Measurements from ENCODE around the gene SLK.

SLK gene

DNA sequence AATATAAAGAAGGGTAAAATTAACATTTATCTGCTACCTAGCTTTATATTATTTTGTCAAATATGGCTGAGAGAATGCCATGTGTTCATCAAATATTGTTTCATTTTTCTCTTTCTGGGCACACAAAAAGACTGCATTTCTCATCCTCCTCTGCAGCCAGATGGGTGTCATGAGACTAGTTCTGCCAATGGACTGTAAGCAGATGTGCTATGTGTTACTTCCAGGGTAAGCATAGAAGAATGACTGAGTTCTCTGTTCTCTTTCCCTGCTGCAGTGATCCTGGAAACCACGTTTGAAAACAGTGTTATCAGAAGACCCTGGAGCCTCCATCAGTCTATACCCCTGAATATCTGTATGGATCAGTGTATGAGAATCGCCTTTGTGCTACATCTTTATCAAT lies 24.1 kb upstream of the SLK start:
- DNase-seq (ENCODE audit: low spot score), result no peak

DNA sequence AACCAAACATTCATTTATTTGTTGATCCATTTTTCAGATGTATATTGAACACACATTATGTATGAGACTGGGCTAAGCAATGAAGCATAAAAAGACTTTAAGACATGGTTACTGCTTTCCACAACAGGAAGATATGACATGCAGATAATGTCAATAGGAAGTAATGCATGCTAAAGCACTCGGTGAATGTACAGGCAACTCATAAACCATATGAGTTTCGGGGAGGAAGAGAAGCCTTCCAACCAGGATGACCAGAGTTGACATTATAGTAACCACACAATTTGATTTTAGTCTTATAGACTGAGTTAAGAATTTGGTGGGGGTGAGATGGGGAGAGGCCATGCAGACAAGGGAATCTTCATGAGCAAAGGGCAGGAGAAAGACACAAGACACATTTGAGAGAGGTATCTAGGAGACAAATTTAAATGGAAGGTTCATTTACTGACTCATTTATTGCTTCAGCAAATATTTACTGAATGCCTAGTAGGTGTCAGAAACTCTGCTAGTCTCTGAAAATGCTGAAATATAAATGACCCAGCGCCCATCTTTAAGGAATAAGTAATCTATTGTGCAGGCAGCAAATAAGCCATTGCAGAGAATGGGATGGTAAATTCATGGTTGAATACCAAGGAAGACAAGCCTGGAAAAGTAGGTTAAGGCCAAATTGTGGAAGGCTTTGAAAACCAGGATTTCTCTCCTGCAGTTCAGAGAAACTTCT lies 19.0 kb upstream of the SLK start:
- no peak for DNase-seq (ENCODE audit: low spot score)

DNA sequence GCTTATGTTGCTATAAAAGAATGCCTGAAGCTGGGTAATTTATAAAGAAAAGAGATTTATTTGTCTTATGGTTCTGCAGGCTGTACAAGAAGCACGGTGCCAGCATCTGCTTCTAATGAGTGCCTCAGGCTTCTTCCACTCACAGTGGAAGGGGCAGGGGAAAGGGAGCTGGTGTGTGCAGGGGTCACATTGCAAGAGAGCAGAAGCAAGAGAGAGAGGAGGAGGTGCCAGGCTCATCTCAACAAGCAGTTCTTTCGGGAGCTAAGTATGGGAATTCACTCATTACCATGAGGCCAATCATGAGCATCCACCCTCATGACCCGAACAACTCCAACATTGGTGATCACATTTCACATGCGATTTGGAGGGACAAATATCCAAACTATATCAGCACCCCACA lies 17.2 kb upstream of the SLK start:
- no peak for DNase-seq (ENCODE audit: low spot score)

DNA sequence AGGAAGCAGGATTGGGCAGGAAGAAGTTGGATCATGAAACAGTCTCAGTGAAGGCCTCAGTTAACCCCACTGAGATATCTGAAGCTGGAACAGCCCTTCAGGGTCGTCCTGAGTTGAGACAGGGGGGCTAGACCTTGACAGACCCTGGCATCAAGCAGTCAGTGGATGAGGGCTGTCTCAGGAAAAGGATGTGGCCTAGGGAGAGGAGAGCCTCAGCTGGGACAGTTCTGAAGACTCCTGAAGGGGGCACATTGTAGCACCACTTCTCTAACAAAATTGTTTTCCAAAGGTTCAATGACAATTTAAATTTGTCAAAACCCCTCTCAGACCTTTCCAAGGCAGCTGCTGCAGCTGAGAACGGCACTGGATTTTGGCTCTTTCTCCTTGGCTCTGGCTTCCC lies 15.8 kb upstream of the SLK start:
- DNase-seq (ENCODE audit: low spot score), result no peak

DNA sequence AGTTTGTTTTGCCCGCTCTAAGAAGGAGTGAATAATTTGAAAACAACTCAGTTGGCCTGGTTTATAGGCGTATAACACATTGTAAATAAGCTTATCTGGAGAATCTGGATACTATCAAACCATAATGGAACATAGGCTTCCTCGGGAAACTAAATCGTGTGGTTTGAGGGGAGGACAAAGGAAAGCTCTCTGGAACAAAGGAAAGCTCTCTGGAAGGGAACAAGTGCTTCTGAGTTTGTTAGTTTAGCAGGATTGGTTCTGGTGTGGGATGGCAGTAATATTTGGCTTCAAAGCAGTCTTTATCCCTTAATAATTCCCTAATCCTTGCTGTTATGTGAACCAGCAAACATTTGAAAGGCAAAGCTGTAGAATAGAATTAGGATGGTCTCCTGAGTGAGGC lies 15.0 kb upstream of the SLK start:
- DNase-seq (ENCODE audit: low spot score), result no peak

DNA sequence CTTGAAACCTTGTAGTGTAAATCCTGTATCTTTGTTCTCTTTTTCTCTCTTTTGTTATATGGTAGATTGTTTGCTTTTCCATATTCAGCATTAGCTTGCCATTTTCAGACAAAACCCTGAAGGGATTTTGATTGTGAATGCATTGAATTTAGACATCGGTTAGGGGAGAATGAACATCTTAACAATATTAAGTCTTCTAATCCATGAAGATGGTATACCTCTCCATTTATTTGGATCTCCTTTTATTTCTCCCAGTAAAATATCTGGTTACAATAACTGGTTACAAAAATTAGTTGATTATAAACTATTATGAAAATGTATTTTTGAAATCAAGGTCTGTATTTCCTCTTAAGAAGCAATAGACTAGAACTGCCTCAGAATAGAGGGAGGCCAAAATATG lies 12.4 kb upstream of the SLK start:
- no peak for DNase-seq (ENCODE audit: low spot score)

DNA sequence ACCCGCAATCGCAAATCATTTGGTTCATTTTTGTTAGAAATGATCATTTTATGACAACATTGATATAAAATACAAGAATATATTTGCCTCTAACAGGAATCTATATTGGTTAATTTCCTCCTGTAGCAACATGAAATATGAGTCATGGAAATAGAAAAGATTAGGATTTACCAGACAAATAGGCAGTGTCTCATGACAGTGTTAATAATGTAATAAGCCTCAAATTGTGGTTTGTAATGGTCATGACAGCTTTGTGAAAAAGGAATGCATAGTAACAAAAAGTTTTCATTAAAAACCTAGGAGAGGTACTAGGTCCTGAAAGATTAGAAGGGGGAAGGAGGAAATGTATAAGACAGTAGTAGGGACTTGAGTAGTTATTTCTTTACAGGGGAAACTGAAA lies 7.9 kb upstream of the SLK start:
- no peak for DNase-seq (ENCODE audit: low spot score)

DNA sequence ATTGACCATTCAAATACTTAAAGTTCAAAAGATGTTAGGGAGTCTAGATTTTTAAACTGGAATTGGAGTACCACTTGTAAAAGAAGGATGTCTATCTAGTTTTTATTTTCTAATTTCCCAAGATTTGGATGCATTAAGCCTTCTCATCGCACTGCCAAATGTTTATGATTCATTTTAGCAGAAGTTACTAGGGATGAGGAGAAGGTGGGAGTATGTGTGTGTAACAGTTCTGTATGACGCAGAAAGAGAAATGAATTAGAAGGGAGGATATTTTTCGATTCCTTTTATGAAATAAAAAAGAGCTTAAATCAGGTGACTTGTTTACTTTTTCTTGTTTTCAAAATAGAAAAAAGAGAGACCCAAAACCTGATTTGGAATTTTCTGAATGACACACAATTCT lies 6.8 kb upstream of the SLK start:
- DNase-seq (ENCODE audit: low spot score), result no peak

DNA sequence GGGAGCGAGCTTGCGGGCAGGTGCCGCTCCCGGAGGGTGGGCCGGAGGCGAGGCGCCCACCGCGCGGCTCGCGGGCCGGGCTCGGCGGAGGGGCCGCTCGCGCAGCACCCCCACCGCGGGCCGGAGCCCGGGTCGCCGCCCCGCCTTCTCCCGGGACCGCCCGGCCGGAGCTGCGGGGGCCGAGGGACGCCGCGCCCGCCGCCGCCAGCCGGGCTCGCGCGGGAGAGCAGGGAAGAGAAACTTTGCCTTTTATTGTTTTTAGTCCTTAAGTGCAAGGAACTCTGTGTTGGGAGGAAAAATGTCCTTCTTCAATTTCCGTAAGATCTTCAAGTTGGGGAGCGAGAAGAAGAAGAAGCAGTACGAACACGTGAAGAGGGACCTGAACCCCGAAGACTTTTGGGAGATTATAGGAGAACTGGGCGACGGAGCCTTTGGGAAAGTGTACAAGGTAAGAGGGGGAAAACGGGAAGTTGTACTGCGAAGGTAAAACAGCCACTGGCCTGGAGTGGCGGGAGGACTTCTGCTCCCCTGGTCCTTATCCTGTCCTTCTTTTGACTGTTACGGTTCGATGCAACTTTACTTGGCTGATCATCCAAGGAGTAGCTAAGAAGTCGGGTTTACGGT lies 620 bp downstream of the SLK start:
- peak; percentile 83 for DNase-seq (ENCODE audit: low spot score)

DNA sequence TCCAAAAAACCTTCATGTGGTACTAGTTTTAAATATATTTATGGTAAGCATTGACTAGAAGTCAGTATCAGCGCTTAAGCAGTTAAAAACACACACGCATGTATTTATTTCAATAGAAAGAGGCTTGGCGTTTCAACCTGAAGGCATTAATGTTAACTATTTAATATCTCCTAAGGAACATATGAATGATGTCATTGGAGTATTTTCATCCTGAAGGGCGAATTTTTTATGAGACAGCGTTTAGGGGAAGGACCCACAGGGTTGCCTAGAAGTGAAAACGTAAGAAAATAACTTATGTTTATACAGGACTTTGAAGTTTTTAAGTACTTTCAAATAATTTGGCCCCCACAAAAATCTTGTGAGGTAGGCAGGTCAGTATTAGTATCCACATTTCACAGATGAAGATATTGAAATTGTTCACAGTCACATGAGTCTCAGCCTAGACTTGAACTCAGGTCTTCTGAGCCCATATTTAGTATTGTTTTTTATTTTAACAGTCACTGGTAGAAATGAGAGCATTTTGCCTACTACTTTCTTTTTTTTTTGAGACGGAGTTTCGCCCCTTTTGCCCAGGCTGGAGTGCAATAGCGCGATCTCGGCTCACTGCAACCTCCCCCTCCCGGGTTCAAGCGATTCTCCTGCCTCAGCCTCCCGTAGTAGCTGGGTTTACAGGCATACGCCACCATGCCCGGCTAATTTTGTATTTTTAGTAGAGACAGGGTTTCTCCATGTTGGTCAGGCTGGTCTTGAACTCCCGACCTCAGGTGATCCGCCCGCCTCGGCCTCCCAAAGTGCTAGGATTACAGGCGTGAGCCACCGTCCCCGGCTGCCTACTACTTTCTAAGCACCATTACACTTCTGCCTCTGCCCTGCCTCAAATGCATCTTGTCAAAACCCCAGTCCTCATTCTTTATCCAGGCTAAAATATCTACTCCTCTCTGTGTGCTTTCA lies 1.8 kb downstream of the SLK start:
- peak; percentile 15 for DNase-seq (ENCODE audit: low spot score)

DNA sequence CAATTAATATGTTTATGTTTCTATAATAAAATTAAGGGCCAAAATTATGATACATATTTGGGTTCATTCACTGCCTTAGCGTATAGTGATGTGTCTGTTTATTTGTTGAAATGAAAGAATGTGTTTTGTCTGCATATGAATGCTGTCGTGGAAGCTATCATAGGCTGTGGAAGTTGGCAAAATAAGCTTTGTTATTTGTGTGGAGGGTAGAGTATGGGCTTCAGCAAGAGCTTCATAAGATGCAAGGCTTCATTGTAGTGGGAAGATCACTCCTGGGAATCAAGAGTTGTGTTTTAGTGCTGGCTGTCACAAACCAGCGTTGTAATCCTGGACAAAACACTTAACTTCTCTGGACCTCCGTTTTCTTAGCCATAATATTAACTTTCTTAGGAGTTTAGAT lies 2.5 kb downstream of the SLK start:
- DNase-seq (ENCODE audit: low spot score), result no peak

DNA sequence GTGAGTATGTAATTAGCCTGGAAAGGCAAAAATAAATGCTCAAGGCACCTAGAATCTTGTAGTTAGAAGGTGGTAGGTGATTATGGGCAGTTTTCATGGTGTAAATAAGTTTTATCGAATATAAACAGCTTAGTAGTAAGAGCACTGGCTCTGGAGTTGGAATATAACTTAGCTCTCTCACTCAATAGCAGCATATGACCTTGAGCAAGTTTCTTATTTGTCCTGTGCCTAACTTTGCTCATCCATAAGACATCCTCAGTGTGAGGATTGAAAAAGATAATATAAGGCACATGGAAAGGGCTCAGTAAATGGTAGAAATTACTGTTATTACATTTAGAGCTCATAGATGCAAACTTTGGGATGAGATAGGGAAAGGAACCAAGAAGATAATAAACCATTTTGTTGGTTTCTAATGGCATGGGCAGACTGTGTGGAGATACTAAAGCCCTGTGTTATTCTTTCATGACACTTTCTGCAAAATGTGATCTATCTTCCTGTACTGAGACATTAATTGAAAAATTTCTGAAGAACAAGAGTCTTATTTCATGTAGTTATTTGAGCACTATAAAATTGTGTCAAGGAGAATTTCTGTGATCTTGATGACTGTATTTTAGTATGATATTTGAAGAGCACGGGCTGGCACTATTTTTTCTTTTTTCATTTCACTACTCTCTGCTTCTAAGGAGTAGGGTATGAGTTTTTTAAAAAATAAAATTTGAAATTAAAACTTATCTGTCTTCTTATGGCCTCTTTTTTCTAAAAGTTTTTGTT lies 3.1 kb downstream of the SLK start:
- DNase-seq (ENCODE audit: low spot score), result no peak

DNA sequence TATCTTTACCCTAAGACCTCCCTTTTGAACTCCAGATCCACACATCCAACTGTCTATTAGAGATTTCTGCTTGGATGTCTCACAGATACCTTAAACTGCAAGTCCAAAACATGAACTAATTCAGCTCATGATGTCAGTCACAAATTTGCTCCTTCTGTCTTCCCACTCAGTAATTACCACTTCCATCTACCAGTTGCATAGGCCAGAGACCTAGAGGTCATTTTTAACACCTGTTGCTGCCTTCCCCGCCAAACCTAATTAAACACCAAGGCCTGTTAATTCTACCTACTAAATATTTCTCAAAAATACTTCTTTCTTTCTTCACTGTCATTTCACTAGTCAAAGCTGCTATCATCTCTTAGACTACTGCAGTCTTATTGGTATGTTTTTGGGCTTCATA lies 8.2 kb downstream of the SLK start:
- no peak for DNase-seq (ENCODE audit: low spot score)

DNA sequence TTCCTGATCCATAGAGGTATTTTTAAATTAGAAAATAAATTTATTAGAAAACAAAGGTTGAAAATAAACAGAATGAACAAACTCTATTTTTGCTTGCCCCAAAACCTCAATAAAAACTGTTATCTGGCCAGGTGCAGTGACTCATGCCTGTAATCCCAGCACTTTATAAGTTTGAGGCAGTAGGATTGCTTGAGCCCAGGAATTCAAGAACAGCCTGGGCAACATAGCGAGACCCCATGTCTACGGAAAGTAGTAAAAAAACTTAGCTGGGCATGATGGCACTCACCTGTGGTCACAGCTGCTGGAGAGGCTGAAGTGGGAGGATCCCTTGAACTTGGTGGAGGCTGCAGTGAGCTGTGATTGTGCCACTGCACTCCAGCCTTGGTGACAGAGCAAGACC lies 10.3 kb downstream of the SLK start:
- no peak for DNase-seq (ENCODE audit: low spot score)

DNA sequence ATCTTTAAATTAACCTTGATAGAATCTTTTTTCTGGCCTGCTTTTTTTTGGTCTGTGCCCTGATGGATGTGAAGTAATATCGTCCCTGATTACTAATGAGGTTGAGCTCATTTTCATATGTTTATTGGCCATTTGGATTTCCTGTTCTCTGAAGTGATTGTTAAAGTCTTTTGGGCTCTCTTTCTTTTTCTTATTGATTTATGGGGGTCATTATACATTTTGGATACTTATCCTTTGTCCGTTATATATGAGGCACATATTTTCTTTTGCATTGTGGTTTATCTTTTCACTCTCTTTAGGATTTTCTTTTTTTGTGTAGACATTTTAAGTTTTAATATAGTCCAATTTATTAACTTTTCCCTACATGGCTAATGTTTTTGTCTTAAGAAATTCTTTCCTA lies 12.6 kb downstream of the SLK start:
- DNase-seq (ENCODE audit: low spot score), result no peak

DNA sequence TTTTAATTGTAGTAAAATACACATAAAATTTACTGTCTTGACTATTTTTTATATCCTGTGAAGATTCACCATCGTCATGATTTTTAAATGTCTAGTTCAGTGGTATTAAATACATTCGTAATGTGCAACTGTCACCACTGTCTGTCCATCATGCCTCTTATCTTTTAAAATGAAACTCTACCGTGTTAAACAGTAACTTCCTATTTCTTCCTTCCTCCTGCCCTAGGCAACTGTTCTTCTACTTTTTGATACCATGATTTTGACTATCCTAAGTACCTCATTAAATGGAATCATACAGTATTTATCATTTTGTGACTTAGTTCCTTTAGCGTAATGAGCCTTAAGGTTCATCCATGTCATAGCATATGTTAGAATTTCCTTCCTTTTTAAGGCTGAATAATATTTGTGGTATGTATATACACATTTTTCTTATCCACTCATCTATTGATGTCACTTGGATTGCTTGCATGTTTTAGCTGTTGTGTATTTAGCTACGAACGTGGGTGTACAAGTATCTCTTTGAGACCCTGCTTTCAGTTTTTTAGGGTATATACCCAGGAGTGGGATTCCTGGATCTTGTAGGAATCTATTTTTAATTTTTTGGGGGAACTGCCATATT lies 13.5 kb downstream of the SLK start:
- DNase-seq (ENCODE audit: low spot score), result no peak

DNA sequence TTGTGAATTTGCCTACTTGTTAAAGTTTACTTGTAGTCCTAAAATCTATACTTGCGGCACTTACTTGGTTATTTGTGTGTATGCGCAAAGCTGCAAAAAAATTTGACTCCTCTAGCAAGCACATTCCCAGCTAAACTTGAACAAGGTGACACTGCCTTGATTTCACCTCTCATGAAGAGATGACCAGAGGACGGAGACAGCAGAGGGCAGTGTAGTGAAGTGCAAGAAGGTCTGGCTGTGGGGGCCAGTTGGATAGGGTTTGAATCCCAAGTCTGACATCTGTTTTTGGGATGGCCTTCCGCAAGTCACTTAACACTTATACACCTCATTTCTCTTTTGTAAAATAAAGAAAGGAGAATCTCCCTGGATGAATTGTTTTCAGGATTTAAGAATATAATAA lies 15.7 kb downstream of the SLK start:
- DNase-seq (ENCODE audit: low spot score), result no peak

DNA sequence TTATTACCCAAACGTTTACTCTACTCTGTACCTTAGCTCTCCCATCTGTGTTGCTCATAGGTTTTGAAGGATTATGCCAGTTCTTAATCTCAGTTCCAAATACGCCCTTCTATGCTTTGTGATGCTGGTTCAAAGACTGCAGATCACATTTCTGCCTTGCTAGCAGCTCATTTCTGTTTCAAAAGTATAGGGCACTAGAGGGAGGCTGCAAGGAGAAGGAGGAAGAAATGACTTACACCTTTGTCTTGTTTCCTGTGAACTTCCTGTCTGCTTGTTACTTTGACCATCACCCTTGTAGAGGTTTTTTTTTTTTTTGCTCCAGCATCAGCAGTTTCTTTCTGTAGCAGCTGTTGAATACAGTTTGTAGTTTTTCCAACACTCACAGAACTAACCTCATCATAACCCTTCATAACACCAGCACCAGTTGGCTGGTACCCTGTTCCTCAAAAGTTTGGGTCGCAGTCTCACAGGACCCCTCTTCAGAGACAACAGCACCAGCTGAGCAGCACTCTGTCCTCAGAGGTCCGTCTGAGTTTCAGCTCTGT lies 16.5 kb downstream of the SLK start:
- no peak for DNase-seq (ENCODE audit: low spot score)

DNA sequence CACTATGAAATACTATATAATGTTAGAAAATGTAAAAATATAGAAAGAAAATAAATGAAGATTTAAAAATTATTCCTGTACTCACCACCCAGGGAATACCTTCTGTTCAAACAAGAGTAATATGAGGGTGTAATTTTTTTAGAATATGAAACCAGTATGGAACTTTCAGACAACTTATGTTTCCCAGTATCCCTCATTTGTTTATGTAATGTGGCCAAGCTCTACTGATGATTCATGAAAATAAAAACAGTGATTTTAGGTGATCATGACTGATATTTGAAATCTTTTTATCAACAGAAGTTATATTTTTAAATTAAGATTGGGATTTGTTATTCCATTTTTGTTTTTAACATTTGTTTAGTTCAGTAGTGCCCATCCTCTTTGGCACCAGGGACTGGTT lies 18.8 kb downstream of the SLK start:
- peak; percentile 17 for DNase-seq (ENCODE audit: low spot score)

DNA sequence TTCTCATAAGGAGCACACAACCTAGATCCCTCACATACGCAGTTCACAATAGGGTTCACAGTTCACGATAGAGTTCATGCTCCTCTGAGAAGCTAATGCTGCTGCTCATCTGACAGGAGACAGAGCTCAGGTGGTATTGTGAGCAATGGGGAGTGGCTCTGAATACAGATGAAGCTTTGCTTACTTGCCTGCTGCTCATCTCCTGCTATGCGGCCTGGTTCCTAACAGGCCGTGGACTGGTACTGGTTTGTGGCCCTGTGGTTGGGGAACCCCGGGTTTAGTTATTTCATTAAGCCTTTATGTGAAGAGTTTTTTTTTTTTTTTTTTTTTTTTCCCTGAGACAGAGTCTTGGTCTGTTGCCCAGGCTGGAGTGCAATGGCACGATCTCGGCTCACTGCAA lies 19.4 kb downstream of the SLK start:
- no peak for DNase-seq (ENCODE audit: low spot score)

DNA sequence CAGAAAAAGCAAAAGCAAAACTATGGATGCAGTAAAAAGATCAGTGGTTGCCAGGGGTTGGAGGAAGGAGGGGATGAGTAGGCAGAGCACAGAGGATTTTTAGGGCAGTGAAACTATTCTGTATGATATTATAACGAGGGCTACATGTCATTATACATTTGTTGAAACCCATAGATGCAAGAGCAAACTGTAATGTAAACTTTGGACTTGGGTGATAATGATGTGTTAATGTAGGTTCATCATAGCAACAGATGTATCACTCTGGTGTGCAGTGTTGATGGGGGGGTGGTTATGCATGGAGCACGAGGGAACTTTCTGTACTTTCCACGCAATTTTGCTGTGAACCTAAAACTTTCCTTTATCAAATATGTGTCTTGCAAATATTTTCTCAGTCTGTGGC lies 23.2 kb downstream of the SLK start:
- DNase-seq (ENCODE audit: low spot score), result no peak

DNA sequence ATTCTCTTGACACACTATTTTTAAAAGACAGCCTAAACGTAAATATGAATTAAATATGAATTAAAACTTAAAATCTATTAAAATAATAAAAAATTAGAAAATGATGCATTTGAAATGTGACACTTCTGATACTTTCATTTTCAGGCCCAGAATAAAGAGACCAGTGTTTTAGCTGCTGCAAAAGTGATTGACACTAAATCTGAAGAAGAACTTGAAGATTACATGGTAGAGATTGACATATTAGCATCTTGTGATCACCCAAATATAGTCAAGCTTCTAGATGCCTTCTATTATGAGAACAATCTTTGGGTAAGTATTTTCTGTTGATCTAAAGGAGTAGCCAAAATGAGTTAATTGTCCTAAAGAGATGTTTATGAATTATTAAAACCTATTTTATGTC lies 23.6 kb downstream of the SLK start:
- no peak for DNase-seq (ENCODE audit: low spot score)

Measured in AG08396 (cell line).